GM12878 (cell line): ENCODE measurements around the gene CD38.

Source experiments
- CTCF ChIP-seq, 3 experiments: IDR thresholded peaks in 2 of 3; conservative IDR thresholded peaks in 1 of 3; 2 replicates each; pipeline ENCODE4 v1.5.1; 2011; ENCODE audit warnings: low read depth in 3 of 3, low read length in 3 of 3, mild to moderate bottlenecking in 3 of 3, control low read depth in 2 of 3, moderate library complexity in 2 of 3, inconsistent platforms in 1 of 3, mixed read lengths in 1 of 3; ENCODE audit not compliant: control insufficient read depth in 2 of 3, insufficient read depth in 1 of 3; ENCODE audit errors: extremely low read depth in 1 of 3
- FOXM1 ChIP-seq: IDR thresholded peaks from 2 replicates; pipeline ENCODE4 v1.6.1; 2012; ENCODE audit warnings: low read depth, mild to moderate bottlenecking, inconsistent platforms, low read length, moderate library complexity
- GABPA ChIP-seq: IDR thresholded peaks from 2 replicates; pipeline ENCODE4 v1.6.1; 2014; ENCODE audit warnings: antibody characterized with exemption, low read depth, mild to moderate bottlenecking, inconsistent platforms
- JUNB ChIP-seq: IDR thresholded peaks from 2 replicates; pipeline ENCODE4 v1.6.1; 2016; ENCODE audit warnings: antibody characterized with exemption, mild to moderate bottlenecking
- PAX5 ChIP-seq: IDR thresholded peaks from 2 replicates; pipeline ENCODE4 v1.6.1; 2011; ENCODE audit warnings: low read depth, low read length, borderline replicate concordance
- RB1 ChIP-seq: fragments of 450-650 bp; formaldehyde crosslinking; IDR thresholded peaks from 2 replicates; pipeline ENCODE4 v1.6.1; 2017; ENCODE audit warnings: mild to moderate bottlenecking, borderline replicate concordance
- REST ChIP-seq: IDR thresholded peaks from 2 replicates; pipeline ENCODE4 v1.6.1; 2012; ENCODE audit warnings: mild to moderate bottlenecking, low read depth, low read length
- TARDBP ChIP-seq: IDR thresholded peaks from 2 replicates; pipeline ENCODE4 v1.6.1; 2016; ENCODE audit warnings: borderline replicate concordance
- YY1 ChIP-seq: IDR thresholded peaks from 2 replicates; pipeline ENCODE4 v1.6.1; 2011; ENCODE audit warnings: low read depth, mild to moderate bottlenecking, low read length
- TF ChIP-seq, protein P1 (sequence below): IDR thresholded peaks from 2 replicates; pipeline ENCODE4 v1.6.1; 2011; ENCODE audit warnings: borderline replicate concordance, low read depth, mild to moderate bottlenecking, moderate library complexity, mixed read lengths, low read length; ENCODE audit not compliant: insufficient read depth; ENCODE audit errors: extremely low read length

GRCh38 chr4:15894921-15895916 is 117.1 kb downstream of the CD38 start:
- TF ChIP-seq GABPA = no peak
- no peak for TF ChIP-seq PAX5
- TF ChIP-seq CTCF (IDR thresholded peaks at IDR 0.05 in 2 of 3, conservative IDR thresholded peaks at IDR 0.05 in 1 of 3; ENCODE audit: control insufficient read depth in 2 of 3, extremely low read depth in 1 of 3, insufficient read depth in 1 of 3, low read depth in 3 of 3, low read length in 3 of 3) = no peak
- no peak for TF ChIP-seq YY1
- TF ChIP-seq, protein P1, sequence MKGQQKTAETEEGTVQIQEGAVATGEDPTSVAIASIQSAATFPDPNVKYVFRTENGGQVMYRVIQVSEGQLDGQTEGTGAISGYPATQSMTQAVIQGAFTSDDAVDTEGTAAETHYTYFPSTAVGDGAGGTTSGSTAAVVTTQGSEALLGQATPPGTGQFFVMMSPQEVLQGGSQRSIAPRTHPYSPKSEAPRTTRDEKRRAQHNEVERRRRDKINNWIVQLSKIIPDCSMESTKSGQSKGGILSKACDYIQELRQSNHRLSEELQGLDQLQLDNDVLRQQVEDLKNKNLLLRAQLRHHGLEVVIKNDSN = no peak
- TF ChIP-seq FOXM1 = no peak
- TF ChIP-seq REST = no peak
- TF ChIP-seq TARDBP = no peak
- no peak for TF ChIP-seq RB1
- no peak for TF ChIP-seq JUNB
